GM12873 (cell line): ENCODE data around the gene TNRC6B.

Experiments used
- CTCF ChIP-seq: IDR thresholded peaks from 2 replicates; pipeline ENCODE4 v1.5.1; 2012; ENCODE audit warnings: low read depth, mild to moderate bottlenecking, moderate library complexity, low read length, control low read depth; ENCODE audit not compliant: insufficient read depth; ENCODE audit errors: missing control alignments

The TNRC6B gene

GRCh38 chr22:40156001-40156516 lies 21.7 kb upstream of the TNRC6B start:
- TF ChIP-seq CTCF, result peak; percentile 20

- no peak for TF ChIP-seq CTCF
Observed at GRCh38 chr22:40157330-40157945, 20.3 kb upstream of the TNRC6B start.

- no peak for TF ChIP-seq CTCF
Observed at GRCh38 chr22:40161194-40161593, 16.5 kb upstream of the TNRC6B start.

- no peak for TF ChIP-seq CTCF
Observed at GRCh38 chr22:40175611-40176244, 2.0 kb upstream of the TNRC6B start.

- TF ChIP-seq CTCF, result no peak
Observed at GRCh38 chr22:40176921-40177737, 596 bp upstream of the TNRC6B start.

- no peak for TF ChIP-seq CTCF
Observed at GRCh38 chr22:40178417-40179409, 988 bp downstream of the TNRC6B start.
